Measurements from ENCODE around the gene GUCY2D.
"Not testable (repeated sequence)": the region's sequence is repeated elsewhere in the genome, so short reads cannot be mapped to it uniquely, and the experiment has no call there.

The GUCY2D gene

DNA sequence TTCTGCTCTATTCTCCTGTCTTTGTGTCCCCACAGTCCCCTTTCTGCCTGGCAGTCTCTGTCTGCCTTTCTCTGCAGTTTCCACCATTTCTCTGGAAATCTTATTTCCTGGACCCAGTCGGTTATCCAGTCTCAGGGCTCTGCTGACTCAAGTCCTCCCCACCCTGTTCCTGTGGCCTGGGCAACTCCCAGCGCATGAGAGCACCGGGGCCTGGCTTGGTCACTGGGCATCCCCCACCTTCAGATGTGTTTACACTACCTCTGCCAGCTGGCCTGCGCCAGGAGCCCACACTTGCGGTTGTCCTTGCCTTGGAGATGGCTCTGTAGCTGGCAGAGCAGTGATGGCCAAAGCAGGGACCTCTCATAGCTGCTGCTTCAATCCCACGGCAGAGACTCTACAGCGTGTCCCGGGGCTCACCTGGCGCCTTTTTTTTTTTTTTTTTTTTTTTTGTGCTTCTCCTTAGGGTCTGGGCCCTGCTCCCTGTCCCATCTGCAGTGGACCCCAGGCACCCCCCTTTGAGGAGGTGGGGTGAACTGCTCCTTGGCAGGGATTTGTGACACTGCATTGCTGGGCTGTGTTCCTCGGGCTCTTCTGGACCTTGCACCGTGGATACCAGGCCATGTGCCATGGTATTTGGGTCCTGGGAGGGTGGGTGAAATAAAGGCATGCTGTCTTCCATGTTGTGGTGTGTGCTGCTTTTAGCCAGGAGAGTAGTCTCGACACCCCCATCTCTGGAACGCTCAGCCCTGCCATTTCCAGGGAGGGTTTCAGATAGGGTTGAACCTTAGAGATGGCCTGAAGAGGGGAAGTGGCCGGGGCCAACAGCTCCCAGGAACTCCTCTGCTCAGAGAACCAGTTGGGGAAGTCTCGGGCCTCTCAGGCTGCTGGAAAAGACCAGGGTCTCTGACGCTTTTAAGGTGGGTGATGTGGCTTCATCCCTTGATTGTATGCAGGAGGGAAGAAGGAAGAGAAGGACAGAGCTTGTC, 17.5 kb downstream of the GUCY2D start:
- Mint-ChIP-seq H3K4me3 (no peak overlapping the region), H3K9me3 (ENCODE audit: low read depth) (no peaks in the 10 kb centered on the region), H3K36me3 (no peaks in the 10 kb centered on the region), H3K4me1 (ENCODE audit: low read depth) (peaks cover 7% of the 10 kb centered on the region), H3K27me3 (peaks cover 9% of the 10 kb centered on the region), H3K27ac (no peak overlapping the region)

DNA sequence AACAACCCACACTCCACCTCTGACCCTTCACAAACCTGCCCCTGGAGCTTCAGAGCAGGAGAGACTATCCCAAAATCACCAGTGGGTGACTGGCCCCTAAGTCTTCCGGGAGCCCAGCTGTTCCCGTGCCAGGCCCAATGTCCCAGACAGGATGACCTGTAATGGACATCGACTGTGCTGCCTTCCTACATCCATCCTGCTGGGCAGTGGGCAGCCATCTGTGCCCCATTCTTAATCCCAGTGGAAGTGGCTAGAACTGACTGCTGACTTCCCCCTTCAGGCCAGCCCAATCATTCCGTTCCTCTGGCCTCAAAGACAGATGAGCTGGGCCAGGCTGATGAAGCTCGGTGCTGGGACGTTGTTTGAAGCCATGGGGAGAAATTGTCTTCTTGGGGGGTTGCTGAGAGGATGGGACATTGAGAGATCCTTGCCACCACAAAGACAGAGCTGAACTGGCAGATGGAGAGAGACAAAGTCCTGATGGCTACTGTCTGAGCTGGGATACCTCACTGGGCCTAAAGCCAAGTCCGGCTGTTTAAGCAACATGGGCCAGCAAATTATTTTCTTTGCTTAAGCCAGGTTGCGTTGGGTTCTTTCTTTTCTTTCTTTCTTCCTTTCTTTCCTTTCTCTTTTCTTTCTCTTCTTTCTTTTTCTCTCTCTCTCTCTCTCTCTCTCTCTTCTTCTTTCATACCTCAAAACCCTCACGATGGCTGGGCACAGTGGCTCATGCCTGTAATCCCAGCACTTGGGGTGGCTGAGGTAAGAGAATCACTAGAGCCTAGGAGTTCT, 18.6 kb downstream of the GUCY2D start:
- Mint-ChIP-seq H3K27ac (no peak overlapping the region), H3K9me3 (ENCODE audit: low read depth) (no peaks in the 10 kb centered on the region), H3K36me3 (no peaks in the 10 kb centered on the region), H3K4me3 (no peak overlapping the region), H3K27me3 (peaks cover 9% of the 10 kb centered on the region), H3K4me1 (ENCODE audit: low read depth) (peaks cover 7% of the 10 kb centered on the region)

DNA sequence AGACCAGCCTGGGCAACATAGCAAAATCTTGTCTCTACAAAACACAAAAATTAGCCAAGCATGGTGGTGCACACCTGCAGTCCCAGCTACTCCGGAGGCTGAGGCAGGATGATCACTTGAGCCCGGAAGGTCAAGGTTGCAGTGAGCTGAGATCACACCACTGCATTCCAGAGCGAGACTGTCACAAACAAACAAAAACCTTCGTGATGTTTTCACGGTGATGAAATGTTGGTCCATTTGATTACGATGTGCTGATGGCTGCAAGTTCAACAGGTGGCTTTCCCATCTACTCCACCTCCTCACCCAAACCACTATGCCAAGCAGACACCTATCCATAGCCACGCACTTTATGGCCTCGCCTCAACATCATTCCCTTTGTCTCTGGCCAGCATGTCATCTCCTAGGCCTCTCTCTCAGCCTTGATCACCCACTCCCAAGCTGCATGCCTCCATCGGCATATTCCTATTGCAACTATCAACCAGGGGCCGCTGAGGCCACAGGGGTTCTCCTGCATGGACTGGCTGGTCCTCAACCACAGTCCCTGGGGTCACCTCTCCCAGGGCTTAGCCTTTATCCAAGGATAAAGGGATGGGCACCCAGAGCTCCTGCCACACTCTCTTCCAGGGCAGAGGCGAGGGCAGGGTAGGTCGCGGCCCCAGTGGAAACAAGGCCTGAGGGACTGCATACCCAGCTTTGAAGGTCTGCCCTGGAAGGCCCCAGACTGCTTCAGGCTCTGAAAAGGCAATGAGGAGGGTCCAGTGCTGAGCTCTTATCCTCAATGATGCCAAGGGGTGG, 19.3 kb downstream of the GUCY2D start:
- Mint-ChIP-seq H3K4me1 (ENCODE audit: low read depth) (peaks cover 4% of the 10 kb centered on the region), H3K4me3 (no peak overlapping the region)

DNA sequence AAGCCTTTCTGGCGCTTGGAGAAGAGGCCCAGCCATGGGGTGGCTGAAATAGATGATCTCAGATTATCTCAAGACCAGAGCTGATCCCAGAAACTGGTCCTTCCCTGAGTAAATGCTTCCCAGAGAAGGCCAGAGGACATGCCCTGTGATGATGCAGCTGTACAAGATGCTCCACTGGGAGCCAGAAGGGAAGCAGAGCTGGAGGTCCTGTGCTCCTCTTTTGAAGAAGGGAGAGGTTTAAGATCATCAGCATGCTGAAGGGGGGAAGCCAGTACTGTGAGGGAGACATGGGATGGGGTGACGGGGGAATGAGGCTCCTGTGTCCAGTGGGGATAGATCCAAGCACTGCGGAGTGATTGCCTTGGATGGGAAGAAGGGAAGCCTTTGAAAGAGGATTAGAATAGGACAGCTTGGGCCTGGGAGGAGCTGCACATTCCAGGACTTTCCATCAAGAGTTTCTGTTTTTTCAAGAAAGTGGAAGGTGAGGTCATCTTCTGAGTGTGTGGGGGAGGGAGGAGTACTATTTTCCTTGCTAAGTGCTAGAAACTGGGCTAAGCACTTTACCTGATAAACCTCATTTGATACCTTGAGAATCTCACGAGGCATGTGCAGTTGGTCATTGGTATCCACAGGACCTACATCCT, 20.1 kb downstream of the GUCY2D start:
- Mint-ChIP-seq H3K4me3 (no peak overlapping the region), H3K27me3 (peaks cover 17% of the 10 kb centered on the region), H3K27ac (no peak overlapping the region), H3K4me1 (ENCODE audit: low read depth) (peaks cover 2% of the 10 kb centered on the region), H3K36me3 (no peaks in the 10 kb centered on the region), H3K9me3 (ENCODE audit: low read depth) (no peaks in the 10 kb centered on the region)

More for the DNA sequence above, 19.3 kb downstream of the GUCY2D start:
- Mint-ChIP-seq H3K27me3 (peaks cover 10% of the 10 kb centered on the region), H3K36me3 (no peaks in the 10 kb centered on the region), H3K9me3 (ENCODE audit: low read depth) (no peaks in the 10 kb centered on the region), H3K27ac (no peak overlapping the region)

DNA sequence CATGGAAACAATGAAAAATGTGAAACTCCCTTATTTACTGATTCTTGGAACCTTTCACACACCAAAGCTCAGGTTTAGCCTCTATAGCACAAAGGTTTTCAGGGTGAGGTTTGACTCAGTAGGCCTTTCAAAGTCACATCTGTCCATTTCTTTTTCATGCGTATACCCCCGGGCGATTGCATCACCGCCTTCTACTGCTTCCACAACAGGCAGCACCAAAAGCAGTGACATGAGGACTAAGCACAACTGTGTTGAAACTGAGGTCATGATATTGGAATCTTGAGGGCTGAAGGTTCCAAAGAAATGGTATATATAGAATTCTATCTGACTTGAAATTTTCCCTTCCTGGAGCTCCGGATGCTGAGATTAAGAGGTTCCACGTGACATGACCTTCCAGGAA, 21.7 kb downstream of the GUCY2D start:
- H3K4me3 Mint-ChIP-seq; H3K9me3 Mint-ChIP-seq (ENCODE audit: low read depth); H3K36me3 Mint-ChIP-seq; H3K4me1 Mint-ChIP-seq (ENCODE audit: low read depth); H3K27ac Mint-ChIP-seq: not testable (repeated sequence)
- H3K27me3 Mint-ChIP-seq: peaks cover 22% of the 10 kb centered on the region

DNA sequence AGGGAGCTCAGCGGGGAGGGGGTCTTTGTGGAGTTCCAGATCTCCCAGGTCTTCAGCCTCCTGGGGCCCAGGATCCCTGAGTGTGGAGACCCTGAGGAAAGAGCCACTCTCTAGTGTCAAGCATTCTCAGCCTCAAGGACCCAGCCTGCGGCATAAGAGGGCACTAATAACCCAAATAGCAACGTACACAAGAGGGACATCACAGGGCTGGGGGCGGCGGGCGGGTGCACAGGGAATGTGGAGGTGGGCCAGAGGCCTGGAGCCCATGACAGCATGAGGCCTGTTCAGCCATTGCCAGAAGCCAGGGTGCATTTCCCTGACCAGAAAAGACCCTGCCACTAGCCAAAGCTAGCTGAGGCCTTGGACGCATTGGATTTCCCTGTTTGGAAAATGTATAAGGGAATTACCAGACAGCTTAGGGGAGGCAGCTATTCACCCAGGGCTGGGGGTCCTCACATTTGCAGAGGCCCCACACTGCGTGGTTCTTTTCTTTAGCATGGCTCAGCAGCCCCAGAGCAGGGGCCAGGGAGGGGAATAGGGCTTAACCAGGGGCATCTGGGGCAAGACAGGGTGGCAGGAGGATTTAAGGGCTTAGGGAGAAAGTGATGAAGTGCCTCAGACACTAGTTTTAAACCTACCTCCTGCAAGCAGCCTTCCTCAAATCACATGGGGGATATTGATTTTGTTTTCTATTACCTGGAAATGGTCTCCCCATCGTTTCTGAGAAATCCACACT, 22.9 kb downstream of the GUCY2D start:
- Mint-ChIP-seq H3K27me3 (peaks cover 20% of the 10 kb centered on the region), H3K4me1 (ENCODE audit: low read depth) (no peaks in the 10 kb centered on the region), H3K4me3 (no peak overlapping the region), H3K9me3 (ENCODE audit: low read depth) (no peaks in the 10 kb centered on the region), H3K27ac (no peak overlapping the region), H3K36me3 (no peaks in the 10 kb centered on the region)

DNA sequence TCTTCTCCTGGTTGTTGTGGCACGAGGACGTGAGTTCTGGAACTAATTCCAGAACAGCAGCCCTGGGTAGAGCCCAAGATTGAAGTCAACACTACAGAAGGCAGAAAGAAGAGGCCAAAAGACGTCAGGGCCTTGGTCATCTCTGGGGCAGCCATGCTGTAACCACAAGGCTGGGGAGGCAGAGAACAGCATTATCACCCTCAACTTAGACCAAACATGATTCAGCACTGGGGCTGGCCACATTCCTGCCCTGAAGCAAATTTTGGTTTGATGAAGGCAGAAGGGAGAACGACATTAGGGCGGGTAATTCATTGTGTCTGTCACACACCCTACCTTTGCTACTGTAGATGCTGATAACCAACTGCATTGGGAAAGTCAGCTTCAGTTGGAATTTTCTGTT, 26.7 kb downstream of the GUCY2D start:
- Mint-ChIP-seq H3K9me3 (ENCODE audit: low read depth) (no peaks in the 10 kb centered on the region), H3K36me3 (no peaks in the 10 kb centered on the region), H3K27me3 (peaks cover 16% of the 10 kb centered on the region), H3K4me1 (ENCODE audit: low read depth) (no peaks in the 10 kb centered on the region), H3K4me3 (no peak overlapping the region), H3K27ac (no peak overlapping the region)

DNA sequence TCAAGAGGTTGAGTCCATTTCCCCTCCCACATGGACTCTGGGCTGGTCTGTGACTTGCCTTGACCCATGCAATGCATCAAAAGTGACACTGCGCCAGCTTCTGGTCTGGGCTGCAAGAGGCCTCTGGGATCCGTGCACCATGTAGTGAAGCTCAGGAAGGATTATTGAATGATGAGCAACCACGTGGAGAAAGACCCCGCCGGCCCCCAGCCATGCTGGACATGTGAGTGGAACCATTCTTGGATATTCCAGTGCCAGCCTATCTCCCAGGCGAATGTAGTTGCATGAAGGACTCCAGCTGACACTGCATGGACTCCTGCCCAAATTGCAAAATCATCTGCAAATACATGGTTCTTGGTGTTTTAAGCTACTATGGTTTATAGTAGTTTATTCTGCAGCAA, 28.8 kb downstream of the GUCY2D start:
- Mint-ChIP-seq H3K27ac (no peak overlapping the region), H3K27me3 (peaks cover 12% of the 10 kb centered on the region), H3K36me3 (no peaks in the 10 kb centered on the region), H3K9me3 (ENCODE audit: low read depth) (no peaks in the 10 kb centered on the region), H3K4me3 (no peak overlapping the region), H3K4me1 (ENCODE audit: low read depth) (no peaks in the 10 kb centered on the region)

DNA sequence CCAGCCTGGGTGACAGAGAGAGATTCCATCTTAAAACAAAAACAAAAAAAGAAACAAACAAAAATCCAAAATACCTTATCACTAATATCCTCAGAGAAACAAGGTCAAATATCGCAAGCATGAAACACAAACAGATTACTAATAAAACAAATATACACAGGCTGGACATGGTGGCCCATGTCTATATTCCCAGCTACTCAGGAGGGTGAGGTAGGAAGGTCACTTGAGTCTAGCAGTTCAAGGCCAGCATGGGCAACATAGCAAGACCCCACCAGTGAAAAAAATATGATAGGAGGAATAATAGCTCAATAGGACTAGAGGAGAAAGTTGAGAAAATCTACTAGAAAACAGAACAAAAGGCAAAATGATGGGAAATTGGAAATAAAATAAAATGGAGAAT, 29.5 kb downstream of the GUCY2D start:
- peaks cover 11% of the 10 kb centered on the region for H3K27me3 Mint-ChIP-seq

DNA sequence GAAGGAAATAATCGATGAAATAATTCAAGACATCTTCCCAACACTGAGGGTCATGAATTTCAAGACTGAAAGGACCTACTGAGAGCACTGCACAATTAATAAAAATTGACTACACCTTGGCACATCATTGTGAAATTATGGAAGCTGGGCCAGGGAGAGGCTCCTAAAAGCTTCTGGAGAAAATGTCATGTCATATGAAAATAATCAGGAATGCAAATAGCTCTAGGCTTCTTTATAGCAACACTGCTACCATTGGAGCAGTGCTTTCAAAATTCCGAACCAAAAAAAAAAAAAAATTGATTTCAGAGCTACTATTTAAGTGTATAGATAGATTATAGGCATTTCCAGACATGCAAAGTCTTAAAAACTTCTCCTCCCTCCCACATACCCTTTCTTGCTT, 30.0 kb downstream of the GUCY2D start:
- Mint-ChIP-seq H3K27me3 (peaks cover 9% of the 10 kb centered on the region), H3K4me3 (no peak overlapping the region), H3K36me3 (no peaks in the 10 kb centered on the region)

More for the DNA sequence above, 29.5 kb downstream of the GUCY2D start:
- Mint-ChIP-seq H3K4me1 (ENCODE audit: low read depth) (no peaks in the 10 kb centered on the region), H3K36me3 (no peaks in the 10 kb centered on the region), H3K4me3 (no peak overlapping the region), H3K9me3 (ENCODE audit: low read depth) (no peaks in the 10 kb centered on the region), H3K27ac (no peak overlapping the region)

DNA sequence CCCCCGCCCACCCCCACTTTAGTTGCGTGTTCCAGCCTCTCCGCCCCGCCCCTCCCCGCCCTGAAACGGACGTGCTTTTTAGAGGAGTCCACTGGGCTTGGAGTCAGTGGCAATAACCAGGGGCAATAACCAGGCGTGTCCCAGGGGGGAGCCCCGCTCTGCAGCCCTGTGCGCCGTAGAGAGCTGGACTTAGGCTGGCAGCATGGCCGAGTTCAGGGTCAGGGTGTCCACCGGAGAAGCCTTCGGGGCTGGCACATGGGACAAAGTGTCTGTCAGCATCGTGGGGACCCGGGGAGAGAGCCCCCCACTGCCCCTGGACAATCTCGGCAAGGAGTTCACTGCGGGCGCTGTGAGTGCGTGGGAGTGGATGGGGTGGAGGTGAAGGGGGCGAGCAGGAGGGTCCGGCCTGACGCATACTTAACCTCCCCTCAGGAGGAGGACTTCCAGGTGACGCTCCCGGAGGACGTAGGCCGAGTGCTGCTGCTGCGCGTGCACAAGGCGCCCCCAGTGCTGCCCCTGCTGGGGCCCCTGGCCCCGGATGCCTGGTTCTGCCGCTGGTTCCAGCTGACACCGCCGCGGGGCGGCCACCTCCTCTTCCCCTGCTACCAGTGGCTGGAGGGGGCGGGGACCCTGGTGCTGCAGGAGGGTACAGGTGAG, 36.7 kb downstream of the GUCY2D start, which contains the start of gene ALOX15B:
Gene ALOX15B (plus strand): TSS at position 106 of the 657 bp plus-strand sequence. CDS start 97 bp downstream, at position 203.
- Mint-ChIP-seq H3K27ac (no peak within 1 kb of the TSS), H3K36me3 (no peaks in the 10 kb centered on the region), H3K27me3 (peaks cover 13% of the 10 kb centered on the region), H3K9me3 (ENCODE audit: low read depth) (no peaks in the 10 kb centered on the region), H3K4me1 (ENCODE audit: low read depth) (peaks cover 7% of the 10 kb centered on the region), H3K4me3 (peak within 1 kb of the TSS; percentile 35)

More for the DNA sequence above, 30.0 kb downstream of the GUCY2D start:
- H3K27ac Mint-ChIP-seq: peak overlapping the region; percentile 59
- H3K9me3 Mint-ChIP-seq (ENCODE audit: low read depth): no peaks in the 10 kb centered on the region
- H3K4me1 Mint-ChIP-seq (ENCODE audit: low read depth): no peaks in the 10 kb centered on the region

DNA sequence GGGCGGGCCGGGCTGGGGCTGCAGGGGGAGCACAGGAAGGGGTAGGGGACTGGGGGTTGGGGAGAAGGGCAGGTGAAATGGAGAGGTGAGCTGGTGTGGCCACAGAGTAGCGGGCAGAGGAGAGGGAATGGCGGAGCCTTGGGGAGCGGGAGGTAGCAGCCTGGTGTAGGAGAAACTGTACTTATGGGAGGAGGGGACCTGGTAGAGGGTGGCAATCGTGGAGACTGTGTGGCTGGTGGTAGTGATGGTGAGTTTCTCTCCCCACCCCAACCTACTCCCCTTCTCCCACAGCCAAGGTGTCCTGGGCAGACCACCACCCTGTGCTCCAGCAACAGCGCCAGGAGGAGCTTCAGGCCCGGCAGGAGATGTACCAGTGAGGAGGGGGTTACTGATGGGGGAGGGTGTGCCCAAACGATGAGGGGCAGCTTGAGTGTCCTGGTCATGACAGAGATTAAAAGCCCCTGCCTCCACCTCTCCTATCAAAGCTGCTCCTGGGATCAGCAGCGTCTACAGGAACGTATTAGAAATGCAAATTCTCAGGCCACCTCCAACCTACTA, 37.3 kb downstream of the GUCY2D start:
- no peaks in the 10 kb centered on the region for H3K36me3 Mint-ChIP-seq
- peaks cover 7% of the 10 kb centered on the region for H3K4me1 Mint-ChIP-seq (ENCODE audit: low read depth)
- peaks cover 13% of the 10 kb centered on the region for H3K27me3 Mint-ChIP-seq
- no peak overlapping the region for H3K4me3 Mint-ChIP-seq
- no peaks in the 10 kb centered on the region for H3K9me3 Mint-ChIP-seq (ENCODE audit: low read depth)
- H3K27ac Mint-ChIP-seq: no peak overlapping the region

Data from activated naive CD8-positive, alpha-beta T cell (primary cell).